GM19397 (cell line): Measurements from ENCODE around the gene IFT122.

ENCODE experiments used
- ATAC-seq: cut with Tn5 transposase; IDR thresholded peaks from one replicate; pipeline ENCODE4 v1.9.1; 2021; ENCODE audit warnings: mild to moderate bottlenecking, moderate library complexity; ENCODE audit not compliant: unreplicated experiment

Gene IFT122

GRCh38 chr3:129554356-129555152, 114.5 kb downstream of the IFT122 start:
- no peak for ATAC-seq

- ATAC-seq = no peak
Observed at GRCh38 chr3:129555153-129555550, 115.1 kb downstream of the IFT122 start.

GRCh38 chr3:129555616-129556357, 115.8 kb downstream of the IFT122 start:
- ATAC-seq = no peak

- ATAC-seq = no peak
Observed at GRCh38 chr3:129556358-129556695, 116.3 kb downstream of the IFT122 start.

- no peak for ATAC-seq
Observed at GRCh38 chr3:129556890-129557547, 117.0 kb downstream of the IFT122 start.

- ATAC-seq = no peak
Observed at GRCh38 chr3:129557548-129557894, 117.5 kb downstream of the IFT122 start.

- ATAC-seq = no peak
Observed at GRCh38 chr3:129558081-129558771, 118.2 kb downstream of the IFT122 start.

GRCh38 chr3:129558772-129559564, 118.9 kb downstream of the IFT122 start:
- ATAC-seq = no peak

- no peak for ATAC-seq
Observed at GRCh38 chr3:129559565-129560079, 119.6 kb downstream of the IFT122 start.

- ATAC-seq = no peak
Observed at GRCh38 chr3:129560269-129560787, 120.3 kb downstream of the IFT122 start.

- ATAC-seq = no peak
Observed at GRCh38 chr3:129560911-129561594, 121.0 kb downstream of the IFT122 start.

GRCh38 chr3:129561619-129562248, 121.7 kb downstream of the IFT122 start:
- ATAC-seq = no peak

GRCh38 chr3:129562803-129563202, 122.8 kb downstream of the IFT122 start:
- ATAC-seq = no peak

- ATAC-seq = no peak
Observed at GRCh38 chr3:129563332-129563731, 123.3 kb downstream of the IFT122 start.

GRCh38 chr3:129563850-129564535, 124.0 kb downstream of the IFT122 start:
- ATAC-seq = no peak

- ATAC-seq = no peak
Observed at GRCh38 chr3:129564981-129565644, 125.1 kb downstream of the IFT122 start.

GRCh38 chr3:129565902-129566301, 125.9 kb downstream of the IFT122 start:
- no peak for ATAC-seq

GRCh38 chr3:129567176-129567705, 127.2 kb downstream of the IFT122 start:
- no peak for ATAC-seq
